NCI-H1417 (cell line): Measurements from ENCODE around the gene POLR2J3.
"Not testable (repeated sequence)": the region's sequence is repeated elsewhere in the genome, so short reads cannot be mapped to it uniquely, and the experiment has no call there.

Experiments used
- DNase-seq, 3 experiments: peaks; one replicate each; lab custom pipeline; 2025; lab: John Stamatoyannopoulos, UW

The POLR2J3 gene

DNA sequence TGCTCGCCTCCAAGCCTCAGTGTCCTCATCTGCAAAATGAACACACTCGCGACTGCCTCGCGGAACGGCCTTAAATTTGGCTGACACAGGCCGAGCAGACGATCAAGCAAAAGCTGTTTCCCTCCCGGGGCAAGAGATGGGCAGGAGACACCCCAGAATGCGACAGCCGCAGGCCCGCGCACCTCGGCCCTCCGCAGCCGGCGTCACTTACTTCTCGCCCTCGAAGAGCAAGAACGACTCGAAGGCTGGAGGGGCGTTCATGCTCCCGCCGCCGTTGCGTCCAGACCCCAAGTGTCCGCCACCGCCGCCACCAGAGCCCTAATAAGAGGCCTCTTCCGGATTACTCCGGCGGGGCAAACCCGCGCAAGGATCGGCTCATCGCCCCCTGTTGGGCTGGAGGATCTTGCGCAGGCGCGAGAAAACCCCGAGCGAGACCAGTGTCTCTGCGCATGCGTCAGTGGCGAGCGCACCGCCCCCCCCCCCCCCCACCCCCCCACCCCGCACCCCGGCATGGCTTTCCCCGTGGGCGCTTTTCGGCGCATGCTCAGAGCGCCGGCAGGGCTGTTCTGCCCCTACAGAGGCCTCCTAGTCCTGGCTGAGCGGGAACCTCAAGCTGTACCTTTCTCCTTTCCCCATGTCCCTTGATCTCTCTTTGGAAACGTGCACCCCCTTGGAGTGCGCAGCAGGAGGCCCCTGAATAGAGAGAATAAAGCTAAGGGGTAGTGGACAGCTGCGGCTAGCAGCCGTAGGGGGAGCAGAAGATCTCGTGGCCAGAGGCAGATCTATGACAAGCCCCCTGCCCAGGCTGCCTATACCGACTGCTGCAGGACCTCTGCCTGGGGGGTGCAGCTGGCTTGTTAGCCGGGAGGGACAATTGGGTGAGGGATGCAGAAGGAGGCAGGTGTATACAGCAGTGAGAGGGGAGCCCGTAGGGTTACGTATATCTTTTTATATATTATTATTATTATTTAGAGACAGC lies at the start of gene POLR2J3:
Gene POLR2J3, minus strand, starts transcription at position 323 of the 979 bp plus-strand sequence. Its CDS starts 62 bp downstream, at position 261.
- not testable (repeated sequence) for DNase-seq

DNA sequence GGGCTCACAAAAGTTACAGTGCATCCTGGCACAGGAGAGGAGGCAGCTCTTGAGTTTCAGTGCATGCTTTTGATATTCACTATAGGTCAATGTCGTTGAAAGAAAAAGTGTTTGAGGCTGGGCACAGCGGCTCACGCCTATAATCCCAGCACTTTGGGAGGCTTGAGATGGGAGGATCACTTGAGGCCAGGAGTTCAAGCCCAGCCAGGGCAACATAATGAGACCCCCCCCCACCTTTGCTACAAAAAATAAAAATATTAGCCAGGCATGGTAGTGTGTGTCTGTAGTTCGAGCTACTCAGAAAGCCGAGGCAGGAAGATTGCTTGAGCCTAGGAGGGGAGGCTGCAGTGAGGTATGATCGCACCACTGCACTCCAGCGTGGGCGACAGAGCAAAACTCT lies 45.7 kb upstream of the POLR2J3 start:
- DNase-seq, result not testable (repeated sequence)

DNA sequence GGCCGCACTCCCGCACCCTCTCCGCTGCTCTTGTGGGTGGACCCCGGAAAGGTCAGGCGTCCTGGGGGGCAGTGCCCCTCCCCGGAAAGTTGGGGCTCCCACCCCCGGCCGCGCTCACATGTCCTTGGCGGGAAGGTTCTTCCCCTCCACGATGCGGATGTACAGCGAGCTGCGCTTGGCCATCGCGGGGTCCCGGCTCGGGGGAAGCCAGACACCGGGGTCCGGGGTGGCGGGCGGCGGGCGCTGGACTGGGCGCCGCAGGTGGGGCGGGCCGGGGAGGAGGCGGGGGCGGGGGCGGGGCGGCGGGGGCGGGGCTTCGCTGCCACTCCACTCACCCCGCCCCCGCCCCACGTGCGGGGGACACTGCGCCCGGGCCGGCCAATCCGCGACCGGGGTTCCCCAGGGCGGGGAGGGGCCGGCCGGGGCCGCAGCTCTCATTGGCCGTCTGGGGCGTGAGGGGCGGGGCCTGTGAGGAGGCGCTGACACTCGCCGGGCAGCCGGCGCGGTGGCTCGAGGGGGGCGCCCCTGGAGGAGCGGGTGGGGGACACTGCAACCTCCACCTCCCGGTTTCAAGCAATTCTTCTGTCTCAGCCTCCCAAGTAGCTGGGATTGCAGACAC lies 44.2 kb upstream of the POLR2J3 start, which contains the start of gene RASA4:
Gene RASA4, minus strand, starts transcription at position 250 of the 619 bp plus-strand sequence. Its CDS starts 67 bp downstream, at position 183.
- DNase-seq, result not testable (repeated sequence)

DNA sequence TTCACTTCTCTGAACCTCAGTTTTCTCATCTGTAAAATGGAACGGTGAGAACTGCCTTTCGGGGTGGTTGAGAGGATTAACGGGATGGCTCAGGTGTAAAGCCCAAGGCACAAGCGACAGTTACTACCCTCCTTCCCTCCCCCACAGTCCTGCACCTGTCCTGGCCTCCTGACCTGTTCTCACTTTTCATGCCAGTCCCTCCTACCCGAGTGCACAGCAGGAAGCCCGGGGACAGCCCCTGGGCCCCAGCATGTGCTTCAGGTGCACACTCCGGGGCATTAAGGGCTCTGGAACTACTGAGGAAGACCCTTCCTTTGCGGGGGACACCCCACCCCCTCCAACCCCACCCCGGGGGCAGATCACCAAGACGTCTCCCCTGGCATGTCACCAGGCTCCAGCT lies 43.5 kb upstream of the POLR2J3 start:
- not testable (repeated sequence) for DNase-seq

DNA sequence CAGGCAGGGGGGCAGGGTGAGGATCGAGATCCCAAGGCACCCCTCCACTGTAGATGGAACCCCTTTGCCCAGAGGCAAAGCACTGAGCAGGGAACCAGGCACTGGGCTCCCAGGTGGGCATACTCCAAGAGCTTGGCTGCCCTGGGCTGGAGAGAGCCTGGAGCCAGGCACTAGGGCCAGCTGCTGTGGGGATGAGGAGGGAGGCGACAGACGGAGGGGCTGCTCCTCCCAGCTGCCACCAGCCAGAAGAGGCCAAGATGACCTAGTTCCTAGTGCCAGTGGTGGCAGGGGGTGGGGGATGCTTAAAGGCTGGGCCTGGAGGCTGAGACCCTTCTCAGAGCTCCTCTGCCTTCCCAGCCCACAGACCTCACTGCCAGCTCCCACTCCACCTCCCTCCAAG lies 42.5 kb upstream of the POLR2J3 start:
- not testable (repeated sequence) for DNase-seq

DNA sequence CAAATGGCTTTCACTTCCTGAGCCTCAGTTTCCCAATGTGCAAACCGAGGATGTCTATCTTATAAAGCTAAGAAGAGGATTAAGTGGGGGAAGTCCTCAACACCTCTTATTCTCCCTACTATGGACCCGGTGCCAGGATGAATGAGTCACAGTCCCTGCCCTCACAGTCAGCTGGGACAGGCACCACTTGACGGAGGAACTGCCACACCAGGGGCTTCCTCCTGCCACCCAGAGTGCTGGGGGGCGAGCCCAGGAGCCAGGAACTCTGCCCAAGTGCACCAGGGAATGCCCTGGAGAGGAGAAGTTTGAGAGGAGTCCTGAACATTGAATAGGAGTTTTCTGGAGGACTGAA lies 41.9 kb upstream of the POLR2J3 start:
- DNase-seq, result not testable (repeated sequence)

DNA sequence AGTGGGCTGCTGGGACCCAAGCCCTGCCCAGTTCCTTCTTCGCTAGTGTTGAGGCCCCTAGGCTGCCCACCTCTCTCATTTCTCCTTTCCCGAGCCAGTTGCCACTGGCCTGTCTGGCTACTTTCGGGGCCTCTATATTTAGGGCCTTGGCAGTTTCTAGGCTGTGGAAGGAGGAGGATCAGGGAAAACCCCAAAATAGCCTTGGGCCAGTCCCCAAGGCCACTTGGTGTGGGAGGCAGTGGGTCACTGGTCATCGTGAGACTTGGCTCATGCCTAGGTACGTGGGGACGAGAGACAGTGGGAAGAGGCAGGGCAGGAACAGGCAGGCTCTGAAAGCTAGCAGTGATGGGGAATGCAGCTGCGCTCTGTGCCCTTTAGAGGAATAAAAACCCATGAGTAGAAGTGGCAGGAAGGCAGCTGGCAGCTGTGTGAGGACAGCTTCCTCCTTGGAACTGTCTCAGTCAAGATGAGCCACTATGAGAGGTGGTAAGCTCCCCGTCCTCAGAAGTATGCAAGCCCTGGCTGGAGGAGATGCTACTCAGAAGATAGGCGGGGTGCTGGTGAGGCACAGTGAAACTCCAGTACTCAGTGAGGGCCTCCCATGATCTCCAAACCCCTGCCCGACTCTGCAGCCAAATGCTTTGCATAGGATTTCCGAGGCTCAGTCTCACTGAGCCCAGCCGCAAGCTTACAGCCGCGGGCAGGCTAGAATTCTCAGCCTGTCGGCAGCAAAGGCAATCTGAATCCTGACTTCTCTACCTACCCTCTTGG lies 41.4 kb upstream of the POLR2J3 start:
- not testable (repeated sequence) for DNase-seq

DNA sequence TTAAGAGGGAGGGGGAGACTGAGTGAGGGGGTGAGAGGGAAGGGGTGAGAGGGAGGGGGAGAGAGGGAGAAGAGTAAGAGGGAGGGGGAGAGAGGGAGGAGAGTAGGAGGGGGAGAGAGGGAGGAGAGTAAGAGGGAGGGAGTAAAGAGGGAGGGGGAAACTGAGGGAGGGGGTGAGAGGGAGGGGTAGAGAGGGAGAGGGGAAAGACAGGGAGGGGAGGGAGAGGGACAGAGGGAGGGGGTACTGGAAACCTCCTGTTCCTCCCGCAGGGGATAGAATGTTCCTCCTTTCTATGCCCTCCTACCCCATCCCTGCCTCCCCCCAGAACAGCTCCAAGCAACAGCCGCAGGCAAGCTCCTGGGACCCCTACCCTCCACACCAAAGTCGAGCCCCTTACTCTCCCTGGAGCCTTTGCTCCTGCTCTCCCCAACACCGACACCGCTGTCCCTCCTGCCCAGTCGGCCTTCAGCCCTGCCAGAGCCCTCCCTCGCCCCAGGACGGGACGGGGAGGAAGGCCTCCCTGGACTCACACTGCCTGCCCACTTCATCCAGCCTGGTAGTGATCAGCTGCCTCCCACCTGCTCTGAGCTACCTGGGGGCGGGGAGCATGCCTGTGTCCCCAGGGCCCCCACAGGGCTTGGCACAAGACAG lies 39.4 kb upstream of the POLR2J3 start:
- DNase-seq, result not testable (repeated sequence)

DNA sequence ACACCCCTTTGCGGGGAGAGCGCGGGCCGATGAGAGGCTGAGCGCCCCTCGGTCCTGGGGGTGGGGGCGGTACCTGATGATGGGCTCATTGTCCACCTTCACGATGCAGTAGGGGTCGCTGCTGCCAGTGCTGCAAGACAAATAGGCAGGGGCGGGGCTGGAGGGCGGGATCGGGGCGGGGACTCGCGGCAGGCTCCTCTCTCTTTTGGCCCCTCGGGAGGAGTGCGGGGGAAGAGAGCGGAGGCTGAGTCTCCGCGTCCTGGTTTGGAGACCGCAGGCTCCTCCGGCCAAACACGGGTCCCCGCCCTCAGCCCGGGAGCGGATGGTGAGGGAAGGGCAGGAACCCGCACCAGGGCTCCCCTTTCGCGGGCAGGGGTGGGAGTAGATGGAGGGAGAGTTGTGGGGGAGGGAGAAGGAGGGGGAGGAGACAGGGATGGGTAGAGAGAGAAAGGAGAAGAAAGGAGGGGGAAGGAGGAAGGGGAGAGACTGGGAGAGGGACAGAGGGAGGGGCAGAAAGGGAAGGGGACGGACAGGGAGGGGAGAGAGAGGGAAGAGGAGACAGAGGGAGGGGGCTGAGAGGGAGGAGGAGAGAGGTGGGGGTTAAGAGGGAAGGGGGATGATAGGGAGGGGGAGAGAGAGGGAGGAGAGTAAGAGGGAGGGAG lies 38.8 kb upstream of the POLR2J3 start:
- not testable (repeated sequence) for DNase-seq

DNA sequence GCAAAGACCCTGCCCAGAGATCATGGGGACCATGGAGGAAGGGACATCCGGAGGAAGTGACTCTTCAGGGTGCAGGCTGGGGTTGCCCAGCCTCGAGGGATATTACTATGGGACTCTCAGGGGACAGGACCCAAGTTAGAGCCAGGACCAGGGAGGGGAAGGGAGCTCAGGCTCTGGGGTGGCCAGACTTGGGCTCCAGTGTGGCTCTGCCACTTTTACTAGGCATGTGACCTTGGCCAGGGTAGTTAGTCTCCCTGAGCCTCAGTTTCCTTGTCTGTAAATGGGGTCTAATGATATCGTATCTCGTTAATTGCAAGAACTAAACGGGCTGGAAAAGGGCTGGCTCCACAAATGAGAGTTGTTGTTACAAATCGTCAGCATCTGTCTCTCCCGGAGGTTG lies 38.1 kb upstream of the POLR2J3 start:
- DNase-seq, result not testable (repeated sequence)

DNA sequence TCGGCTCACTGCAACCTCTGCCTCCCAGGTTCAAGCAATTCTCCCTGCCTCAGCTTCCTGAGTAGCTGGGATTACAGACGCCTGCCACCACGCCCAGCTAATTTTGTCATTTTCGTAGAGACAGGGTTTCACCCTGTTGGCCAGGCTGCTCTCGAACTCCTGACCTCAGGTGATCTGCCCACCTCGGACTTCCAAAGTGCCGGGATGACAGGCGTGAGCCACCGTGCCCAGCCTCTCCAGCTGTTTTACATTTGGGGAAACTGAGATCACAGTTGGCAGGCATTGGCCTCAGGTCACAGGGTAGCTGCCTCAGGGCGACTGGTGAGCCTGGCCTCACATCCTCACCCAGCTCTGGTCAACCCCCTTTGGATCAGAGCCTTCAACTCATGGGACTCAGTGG lies 37.4 kb upstream of the POLR2J3 start:
- not testable (repeated sequence) for DNase-seq

DNA sequence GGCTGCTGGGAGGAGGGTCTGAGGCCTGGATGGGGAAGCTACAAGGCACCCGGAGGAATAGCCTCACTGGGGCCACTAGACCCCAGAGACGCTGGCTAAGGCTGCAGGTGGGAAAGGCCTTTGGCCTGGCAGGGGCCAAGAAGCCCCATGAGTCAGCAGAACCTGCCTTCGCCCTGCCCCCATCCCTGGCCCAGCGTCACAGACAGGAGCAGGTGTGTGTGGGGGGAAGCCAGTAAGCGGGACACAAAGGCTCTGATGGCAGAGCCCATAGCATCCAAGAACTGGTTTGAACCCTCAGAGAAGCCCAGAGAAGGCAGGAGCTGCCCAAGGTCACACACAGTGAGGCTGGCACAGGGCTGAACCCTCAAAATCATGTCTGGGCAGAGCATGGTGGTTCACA lies 34.5 kb upstream of the POLR2J3 start:
- not testable (repeated sequence) for DNase-seq

DNA sequence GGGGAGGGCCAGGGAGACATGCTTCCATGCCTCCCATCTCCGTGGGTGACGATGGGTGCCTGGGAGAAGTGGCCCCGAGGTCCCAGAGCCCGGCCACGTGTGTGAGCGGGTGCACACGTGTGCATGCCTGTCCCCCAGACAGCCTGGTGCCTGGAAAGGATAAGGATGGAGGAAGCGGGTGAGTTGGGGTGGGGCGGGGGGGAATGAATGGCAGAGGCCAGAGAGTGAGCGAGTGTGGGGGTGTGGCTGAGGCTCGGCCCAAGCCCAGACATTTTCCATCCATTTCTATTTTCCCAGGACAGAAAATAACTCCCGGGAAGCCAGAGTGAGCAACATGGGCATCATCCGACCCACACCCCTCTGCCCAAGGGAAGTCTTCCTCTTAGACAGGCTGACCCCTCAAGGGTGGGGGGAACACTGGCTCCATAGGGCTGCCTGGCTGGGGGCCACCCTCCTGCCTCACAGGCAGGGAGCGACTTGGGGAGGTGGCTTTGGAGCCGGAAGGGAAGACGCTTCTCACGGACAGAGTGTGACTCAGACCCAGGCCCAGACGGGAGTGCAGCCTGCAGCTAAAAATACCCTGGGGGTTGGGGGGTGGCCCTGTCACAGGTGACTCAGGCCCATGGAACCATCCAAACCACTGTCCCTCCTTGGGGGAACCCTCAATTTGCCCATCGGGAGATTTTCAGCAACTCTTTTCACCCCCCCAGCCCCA lies 32.2 kb upstream of the POLR2J3 start:
- DNase-seq, result not testable (repeated sequence)

DNA sequence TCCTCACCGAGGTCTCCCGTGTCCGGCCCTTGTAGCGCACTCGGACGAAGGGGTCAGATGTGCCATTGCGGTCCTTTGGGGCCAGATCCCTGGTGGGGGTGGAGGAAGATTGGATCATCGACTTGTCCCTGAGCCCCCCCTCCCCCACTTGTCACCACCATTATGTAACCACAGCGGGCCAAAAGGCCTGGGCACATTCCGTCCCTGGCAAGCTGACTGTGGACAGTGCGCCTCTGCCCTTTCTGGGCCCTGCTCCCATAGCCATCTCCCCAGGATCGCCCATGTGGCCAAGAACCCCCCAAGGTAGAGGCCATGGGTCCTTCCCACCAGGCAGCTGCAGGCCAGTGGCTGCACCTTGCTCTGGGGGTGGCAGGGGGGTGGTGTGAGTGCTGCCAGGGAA lies 29.9 kb upstream of the POLR2J3 start:
- DNase-seq, result not testable (repeated sequence)

DNA sequence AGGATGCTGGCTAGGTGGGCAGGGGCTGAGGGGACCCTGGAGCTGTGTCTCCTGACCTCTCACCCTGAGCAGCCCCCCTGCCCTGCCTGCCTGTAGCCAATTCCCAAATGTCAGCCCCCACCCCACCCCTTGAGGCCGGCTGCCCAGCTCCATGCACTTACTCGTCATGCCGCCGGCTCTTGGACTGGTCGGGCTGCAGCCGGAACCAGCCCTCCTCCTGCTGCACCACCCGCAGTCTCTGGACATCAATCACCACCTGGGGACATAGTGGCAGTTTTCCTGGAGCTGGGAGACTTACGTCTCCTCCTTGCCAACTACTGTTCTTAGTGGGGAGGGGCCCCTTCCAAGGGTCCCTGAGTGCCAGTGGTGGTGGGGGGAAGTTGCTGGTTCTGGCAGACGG lies 27.3 kb upstream of the POLR2J3 start:
- not testable (repeated sequence) for DNase-seq

DNA sequence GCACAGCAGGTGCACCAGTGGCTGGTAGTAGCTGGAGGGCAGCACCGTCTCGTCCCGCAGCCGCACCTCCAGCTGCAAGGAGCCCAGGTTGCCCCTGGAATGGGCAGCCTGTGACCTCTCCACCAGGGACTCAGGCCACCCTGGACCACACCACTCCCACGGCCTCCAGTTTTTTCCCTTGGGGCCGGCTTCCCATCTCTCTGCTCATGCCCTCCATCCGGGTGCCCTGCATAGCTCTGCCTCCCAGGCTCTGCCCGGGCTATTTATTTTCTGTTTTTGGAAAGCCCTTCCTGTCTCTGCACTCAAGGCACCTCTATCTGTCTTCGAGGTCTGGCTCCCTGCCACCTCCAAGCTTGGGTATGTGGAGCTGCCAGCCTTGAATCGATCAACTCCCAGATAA lies 23.7 kb upstream of the POLR2J3 start:
- not testable (repeated sequence) for DNase-seq

DNA sequence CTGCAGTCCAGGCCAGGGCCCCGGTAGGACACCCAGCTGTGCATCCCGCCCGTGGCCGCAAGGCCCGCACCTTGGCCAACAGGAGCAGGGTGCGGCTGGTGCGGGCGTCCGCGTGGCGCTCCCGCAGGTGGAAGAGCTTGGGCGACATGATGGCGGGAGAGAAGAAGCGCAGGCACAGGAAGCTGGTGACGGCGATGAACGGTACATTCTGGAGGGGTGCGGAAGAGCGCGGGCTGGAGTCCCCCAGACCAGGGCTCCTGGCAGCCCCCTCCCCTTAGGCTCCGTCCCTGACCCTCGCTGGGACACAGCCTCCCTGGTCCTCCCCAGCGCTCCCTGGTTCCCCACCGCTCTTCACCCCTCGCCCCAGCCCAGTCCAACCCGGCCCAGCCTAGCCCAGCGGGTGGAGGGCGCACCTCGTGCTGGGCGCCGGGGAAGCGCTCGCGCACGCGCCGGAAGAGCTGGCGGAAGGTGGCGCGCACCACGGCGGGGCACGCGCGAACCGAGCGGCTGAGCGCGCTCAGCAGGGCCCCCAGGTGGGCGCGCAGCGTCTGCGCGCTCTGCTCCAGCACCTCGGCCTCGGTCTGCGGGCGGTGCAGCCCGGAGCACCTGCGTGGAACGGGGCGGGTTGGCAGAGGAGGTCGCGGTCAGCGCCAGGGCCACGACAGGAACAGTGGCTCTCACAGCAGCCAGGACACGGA lies 21.4 kb upstream of the POLR2J3 start:
- not testable (repeated sequence) for DNase-seq

DNA sequence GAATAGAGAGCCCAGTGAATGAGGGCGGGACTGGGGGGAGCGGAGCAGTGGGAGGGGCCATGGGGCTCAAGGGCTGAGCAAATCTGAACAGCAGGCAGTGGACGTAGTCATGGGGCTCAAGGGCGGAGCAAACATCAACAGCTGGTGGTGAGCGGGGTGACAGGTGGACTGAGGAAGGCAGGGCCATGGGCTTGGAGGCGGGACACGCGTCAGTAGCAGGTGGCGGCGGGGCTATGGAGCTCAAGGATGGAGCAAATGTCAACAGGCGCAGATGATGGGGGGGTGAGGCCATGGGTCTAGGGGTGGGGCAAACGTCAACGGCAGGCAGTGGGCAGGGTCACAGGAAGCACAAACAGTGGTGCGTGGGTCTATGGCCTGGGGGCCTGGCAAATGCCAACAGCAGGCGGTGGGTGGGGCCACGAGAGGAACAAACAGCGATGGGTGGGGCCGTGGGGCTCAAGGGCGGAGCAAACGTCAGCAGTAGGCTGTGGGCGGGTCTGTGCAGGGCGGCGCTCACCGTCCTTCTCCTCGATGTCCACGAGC lies 20.2 kb upstream of the POLR2J3 start:
- not testable (repeated sequence) for DNase-seq

DNA sequence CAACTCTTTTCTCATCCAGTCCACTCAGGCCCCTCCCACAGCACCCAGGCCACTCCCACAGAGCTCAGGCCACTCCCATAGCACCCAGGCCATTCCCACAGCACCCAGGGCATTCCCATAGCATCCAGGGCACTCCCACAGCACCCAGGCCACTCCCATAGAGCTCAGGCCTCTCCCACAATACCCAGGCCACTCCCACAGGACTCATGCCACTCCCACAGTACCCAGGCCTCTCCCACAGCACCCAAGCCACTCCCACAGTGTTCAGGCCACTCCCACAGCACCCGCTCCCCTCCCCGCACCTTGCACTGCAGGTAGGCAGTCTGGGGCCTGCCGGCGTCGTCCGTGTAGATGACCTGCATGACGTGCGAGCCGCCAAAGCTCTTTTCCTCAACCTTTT lies 17.5 kb upstream of the POLR2J3 start:
- DNase-seq, result not testable (repeated sequence)
